GM21576 (cell line): ENCODE data around the gene TMEM45B.

Experiments used
- ATAC-seq: cut with Tn5 transposase; IDR thresholded peaks from one replicate; pipeline ENCODE4 v1.9.1; 2021; ENCODE audit warnings: mild to moderate bottlenecking, moderate library complexity; ENCODE audit not compliant: unreplicated experiment

TMEM45B gene

DNA sequence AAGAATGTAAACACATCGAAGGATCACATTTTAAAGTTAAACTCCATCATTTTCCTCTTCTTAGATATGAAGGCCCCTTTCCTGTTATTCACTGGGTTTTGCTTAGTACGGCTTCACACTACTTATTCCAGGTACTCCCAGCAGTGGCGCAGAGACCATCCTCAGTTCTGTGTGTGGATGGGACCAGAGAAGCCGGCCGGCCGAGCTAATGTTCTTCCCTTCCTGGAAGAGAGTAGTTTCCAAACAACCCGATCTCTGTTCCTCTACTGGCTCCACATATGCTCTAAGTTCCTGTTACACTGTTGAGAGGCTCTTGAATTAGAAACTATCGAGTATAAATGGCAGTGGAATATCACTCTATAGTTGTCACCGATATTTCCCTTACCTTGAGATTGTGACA is 80.4 kb downstream of the TMEM45B start:
- ATAC-seq = no peak

DNA sequence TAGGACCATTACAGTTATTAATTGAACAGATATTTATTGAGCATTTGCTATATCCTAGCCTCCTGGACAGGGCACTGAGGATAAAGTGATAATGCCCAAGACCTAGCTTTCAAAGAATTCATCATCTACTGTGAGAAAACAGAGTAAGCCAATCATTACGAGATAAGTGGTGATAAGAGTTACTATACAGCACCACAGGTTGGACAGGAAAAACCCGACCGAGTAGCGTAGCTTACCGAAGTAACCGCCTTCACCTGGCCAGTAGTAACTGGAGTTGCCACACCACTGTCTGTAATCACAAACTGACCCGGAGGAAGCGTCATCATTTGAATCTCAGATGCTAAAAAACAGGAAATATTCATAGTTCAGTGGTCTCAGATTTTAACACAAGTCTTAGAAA is 89.8 kb downstream of the TMEM45B start:
- ATAC-seq = no peak
